ENCODE data around the gene FRZB. TPM values are rescaled to one million over a fixed set of nuclear protein-coding genes. Genes with fewer than 3 reads are reported as not detected.

The FRZB gene
- total RNA-seq, 2 donors from 2014 or later: 54.8 to 107 TPM

- Mint-ChIP-seq H3K4me1 (peaks cover 22% of the 10 kb centered on the region), H3K27me3 (ENCODE audit: insufficient read depth) (no peaks in the 10 kb centered on the region), H3K9me3 (no peaks in the 10 kb centered on the region), H3K36me3 (ENCODE audit: low read depth) (peaks cover 23% of the 10 kb centered on the region), H3K27ac (no peak overlapping the region), H3K4me3 (no peak overlapping the region)
- WGBS, 2 experiments (ENCODE audit: insufficient coverage in 1 of 2, insufficient read length in 1 of 2): 100% methylated on average over 1 of the region's 1 CpG
- peaks cover 17% of the 10 kb centered on the region for H3K4me1 ChIP-seq (ENCODE audit: control insufficient read depth, insufficient read depth, low read length)
- no peak overlapping the region for H3K27ac ChIP-seq (ENCODE audit: low read depth, low read length)
- no peak overlapping the region for H3K9ac ChIP-seq (ENCODE audit: extremely low read depth, low read length, poor library complexity, severe bottlenecking)
- DNase-seq: no peak
- H3K36me3 ChIP-seq (ENCODE audit: control insufficient read depth, insufficient read depth, low read length): peaks cover 62% of the 10 kb centered on the region
- H3K9me3 ChIP-seq (ENCODE audit: control insufficient read depth, low read length): no peaks in the 10 kb centered on the region
- no peak for TF ChIP-seq CTCF (conservative IDR thresholded peaks at IDR 0.05)
- no peaks in the 10 kb centered on the region for H3K27me3 ChIP-seq (ENCODE audit: control insufficient read depth, insufficient read depth, low read length, poor library complexity, severe bottlenecking)
- H3K4me3 ChIP-seq (ENCODE audit: low read length): no peak overlapping the region
These were observed 32.1 kb downstream of the FRZB start for GRCh38 chr2:182834293-182834692.

DNA sequence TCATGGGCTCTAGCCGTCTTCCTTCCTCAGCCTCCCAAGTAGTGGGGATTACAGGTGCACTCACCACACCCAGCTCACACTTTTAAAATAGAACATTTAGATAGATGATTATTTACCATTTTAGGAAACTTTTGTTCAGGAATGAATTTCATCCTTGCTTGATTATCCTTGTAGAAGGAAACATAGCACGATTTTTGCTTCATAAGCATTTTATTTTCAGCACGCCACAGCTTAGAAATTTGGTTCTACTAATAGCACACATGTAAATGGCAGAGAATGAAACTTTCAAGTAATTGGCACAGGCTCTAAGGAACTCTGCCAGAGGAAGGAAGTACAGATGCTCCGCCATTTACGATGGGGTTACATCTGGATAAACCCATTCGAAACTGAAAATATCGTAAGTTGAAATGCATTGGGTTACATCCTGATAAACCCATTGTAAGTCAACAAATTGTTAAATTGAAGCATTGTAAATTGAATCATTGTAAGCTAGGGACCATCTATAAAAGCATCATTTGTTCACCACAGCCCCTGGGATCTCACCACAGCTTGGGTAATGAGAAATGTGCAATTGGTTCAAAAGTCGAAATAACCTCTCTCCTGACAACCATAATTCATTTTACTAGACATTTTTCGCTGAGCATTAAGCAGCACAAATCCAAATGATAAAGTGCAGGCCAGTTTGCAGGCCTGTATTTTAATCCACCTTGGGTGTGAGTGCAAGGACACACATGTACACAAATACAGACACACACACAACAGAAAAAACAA is 33.2 kb downstream of the FRZB start:
- H3K9me3 Mint-ChIP-seq: no peaks in the 10 kb centered on the region
- no peaks in the 10 kb centered on the region for H3K9me3 ChIP-seq (ENCODE audit: control insufficient read depth, low read length)
- H3K4me1 ChIP-seq (ENCODE audit: control insufficient read depth, insufficient read depth, low read length): peaks cover 9% of the 10 kb centered on the region
- H3K36me3 Mint-ChIP-seq (ENCODE audit: low read depth): peaks cover 22% of the 10 kb centered on the region
- H3K27ac Mint-ChIP-seq: no peak overlapping the region
- TF ChIP-seq CTCF (conservative IDR thresholded peaks at IDR 0.05): no peak
- H3K27me3 Mint-ChIP-seq (ENCODE audit: insufficient read depth): no peaks in the 10 kb centered on the region
- no peaks in the 10 kb centered on the region for H3K27me3 ChIP-seq (ENCODE audit: control insufficient read depth, insufficient read depth, low read length, poor library complexity, severe bottlenecking)
- H3K9ac ChIP-seq (ENCODE audit: extremely low read depth, low read length, poor library complexity, severe bottlenecking): no peak overlapping the region
- 95 to 96% methylated on average over 8 to 9 of the region's 9 CpGs for WGBS, 2 experiments (ENCODE audit: insufficient coverage in 1 of 2, insufficient read length in 1 of 2)
- peaks cover 60% of the 10 kb centered on the region for H3K36me3 ChIP-seq (ENCODE audit: control insufficient read depth, insufficient read depth, low read length)
- no peak overlapping the region for H3K4me3 Mint-ChIP-seq
- DNase-seq: no peak
- no peak overlapping the region for H3K27ac ChIP-seq (ENCODE audit: low read depth, low read length)
- peaks cover 13% of the 10 kb centered on the region for H3K4me1 Mint-ChIP-seq
- no peak overlapping the region for H3K4me3 ChIP-seq (ENCODE audit: low read length)

DNA sequence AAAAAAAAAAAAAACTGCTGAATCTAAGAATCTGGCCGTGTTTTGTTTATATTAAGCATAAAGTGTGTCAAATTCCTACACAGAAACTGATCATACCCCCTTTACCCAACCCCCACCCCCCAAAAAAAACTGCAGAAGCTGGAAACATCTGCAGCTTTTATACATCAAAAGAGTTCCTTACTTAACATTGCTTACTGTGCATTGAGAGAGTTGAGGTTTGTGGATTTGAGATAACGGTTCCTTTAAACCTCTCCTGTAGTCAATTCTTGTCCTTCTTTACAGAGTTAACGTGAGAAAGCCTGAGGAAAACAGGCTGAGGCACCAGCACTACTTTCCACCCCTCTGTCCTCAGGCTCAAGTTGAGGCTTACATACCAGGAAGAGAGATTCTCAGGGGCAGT is 34.5 kb downstream of the FRZB start:
- H3K4me1 ChIP-seq (ENCODE audit: control insufficient read depth, insufficient read depth, low read length): peaks cover 10% of the 10 kb centered on the region
- H3K27me3 ChIP-seq (ENCODE audit: control insufficient read depth, insufficient read depth, low read length, poor library complexity, severe bottlenecking): no peaks in the 10 kb centered on the region
- Mint-ChIP-seq H3K4me3 (no peak overlapping the region), H3K27me3 (ENCODE audit: insufficient read depth) (no peaks in the 10 kb centered on the region), H3K27ac (no peak overlapping the region), H3K4me1 (peaks cover 13% of the 10 kb centered on the region), H3K36me3 (ENCODE audit: low read depth) (peaks cover 10% of the 10 kb centered on the region), H3K9me3 (no peaks in the 10 kb centered on the region)
- no peaks in the 10 kb centered on the region for H3K9me3 ChIP-seq (ENCODE audit: control insufficient read depth, low read length)
- 84 to 86% methylated on average over 1 to 2 of the region's 3 CpGs for WGBS, 2 experiments (ENCODE audit: insufficient coverage in 1 of 2, insufficient read length in 1 of 2)
- H3K36me3 ChIP-seq (ENCODE audit: control insufficient read depth, insufficient read depth, low read length): peaks cover 46% of the 10 kb centered on the region
- no peak overlapping the region for H3K27ac ChIP-seq (ENCODE audit: low read depth, low read length)
- H3K4me3 ChIP-seq (ENCODE audit: low read length): no peak overlapping the region
- TF ChIP-seq CTCF (conservative IDR thresholded peaks at IDR 0.05): no peak
- DNase-seq: no peak
- H3K9ac ChIP-seq (ENCODE audit: extremely low read depth, low read length, poor library complexity, severe bottlenecking): no peak overlapping the region

Measured in endodermal cell (in vitro differentiated cells).